HepG2 (cell line): Measurements from ENCODE around the gene ARHGDIA. TPM values are rescaled to one million over a fixed set of nuclear protein-coding genes. Genes with fewer than 3 reads are reported as not detected.
A peak's percentile ranks its signal among the peaks of the same experiment; 100 is the strongest.

ENCODE experiments used
- DR1 ChIP-seq: sonication (generic); formaldehyde crosslinking; IDR thresholded peaks from 2 replicates; pipeline ENCODE4 v1.8.0; 2021; ENCODE audit warnings: mild to moderate bottlenecking, missing genetic modification reagents, inconsistent platforms
- FOXK1 ChIP-seq: sonication (generic); formaldehyde crosslinking; IDR thresholded peaks from 2 replicates; pipeline ENCODE4 v1.4.0; 2020; ENCODE audit warnings: low read depth, missing genetic modification reagents, borderline replicate concordance
- GATAD2A ChIP-seq: IDR thresholded peaks from 2 replicates; pipeline ENCODE4 v1.6.1; 2016
- GPN1 ChIP-seq: sonication (generic); formaldehyde crosslinking; IDR thresholded peaks from 2 replicates; pipeline ENCODE4 v1.5.1; 2020; ENCODE audit warnings: missing genetic modification reagents, borderline replicate concordance
- GTF2F1 ChIP-seq: fragments of 150-350 bp; IDR thresholded peaks from 2 replicates; pipeline ENCODE4 v1.6.1; 2014; ENCODE audit warnings: low read length
- HNF4A ChIP-seq: sonication (generic); formaldehyde crosslinking; IDR thresholded peaks from 2 replicates; pipeline ENCODE4 v1.4.0; 2020; ENCODE audit warnings: missing genetic modification reagents
- IRF1 ChIP-seq: sonication (generic); formaldehyde crosslinking; IDR thresholded peaks from 2 replicates; pipeline ENCODE4 v1.4.0; 2020; ENCODE audit warnings: low read depth, mild to moderate bottlenecking, missing genetic modification reagents
- JUN ChIP-seq: sonication (generic); formaldehyde crosslinking; IDR thresholded peaks from 2 replicates; pipeline ENCODE4 v1.4.0; 2020; ENCODE audit warnings: mild to moderate bottlenecking, missing genetic modification reagents
- NCOA5 ChIP-seq: sonication (generic); formaldehyde crosslinking; IDR thresholded peaks from 2 replicates; pipeline ENCODE4 v1.4.0; 2020; ENCODE audit warnings: missing genetic modification reagents
- NFE2 ChIP-seq: sonication (generic); formaldehyde crosslinking; IDR thresholded peaks from 2 replicates; pipeline ENCODE4 v1.4.0; 2020; ENCODE audit warnings: missing genetic modification reagents
- PRDM10 ChIP-seq: sonication (generic); formaldehyde crosslinking; IDR thresholded peaks from 2 replicates; pipeline ENCODE4 v1.4.0; 2020; ENCODE audit warnings: low read depth, missing genetic modification reagents
- REPIN1 ChIP-seq: sonication (generic); formaldehyde crosslinking; IDR thresholded peaks from 2 replicates; pipeline ENCODE4 v1.8.0; 2022; ENCODE audit warnings: missing genetic modification reagents, low read depth, mild to moderate bottlenecking, borderline replicate concordance
- RORA ChIP-seq: sonication (generic); formaldehyde crosslinking; IDR thresholded peaks from 2 replicates; pipeline ENCODE4 v1.5.0; 2020; ENCODE audit warnings: mild to moderate bottlenecking, missing genetic modification reagents, moderate library complexity
- ZNF496 ChIP-seq: sonication (generic); formaldehyde crosslinking; IDR thresholded peaks from 2 replicates; pipeline ENCODE4 v1.8.1; 2023; ENCODE audit warnings: mild to moderate bottlenecking, moderate library complexity, missing genetic modification reagents; ENCODE audit not compliant: insufficient replicate concordance
- ZNF614 ChIP-seq: IDR thresholded peaks from 2 replicates; pipeline ENCODE4 v1.6.1; 2018; ENCODE audit warnings: missing biosample characterization, missing genetic modification reagents, inconsistent platforms, borderline replicate concordance
- polyA plus RNA-seq, 8 experiments: library from polyadenylated mRNA; depleted of rRNA in 3 of 8; stranded (reverse) in 7 of 8; unstranded in 1 of 8; fragments of >200 nt; fragmentation: Illumina TruSeq in 4 of 8; extraction: Trizol in 4 of 8; gene quantifications; 2 replicates each; pipeline versions ENCODE4 v1.2.1 to v1.2.3, GENCODE V29; 2011 to 2016; ENCODE audit warnings: low read depth in 4 of 8, missing spikeins in 1 of 8, mixed read lengths in 1 of 8; ENCODE audit not compliant: insufficient read depth in 1 of 8
- total RNA-seq, 5 experiments: library from RNA; depleted of rRNA; stranded (reverse); fragments of >200 nt; fragmentation: Illumina TruSeq; extraction: Trizol; gene quantifications; 2 replicates each; pipeline ENCODE4 v1.2.3, GENCODE V29; 2016; ENCODE audit warnings: low read depth in 1 of 5
- TF ChIP-seq, protein P1 (sequence below): sonication (generic); formaldehyde crosslinking; IDR thresholded peaks from 2 replicates; pipeline ENCODE4 v1.5.0; 2020; ENCODE audit warnings: mild to moderate bottlenecking, missing genetic modification reagents
- TF ChIP-seq, protein P2 (sequence below): sonication (generic); formaldehyde crosslinking; conservative IDR thresholded peaks from 2 replicates; pipeline ENCODE4 v1.8.1; 2023; ENCODE audit warnings: missing genetic modification reagents

The ARHGDIA gene
- total and polyA plus RNA-seq, 2 of the 13 experiments (the other 11 are each of a cell fraction or from before 2014, with no cell fraction given): 40.0 to 64.0 TPM

DNA sequence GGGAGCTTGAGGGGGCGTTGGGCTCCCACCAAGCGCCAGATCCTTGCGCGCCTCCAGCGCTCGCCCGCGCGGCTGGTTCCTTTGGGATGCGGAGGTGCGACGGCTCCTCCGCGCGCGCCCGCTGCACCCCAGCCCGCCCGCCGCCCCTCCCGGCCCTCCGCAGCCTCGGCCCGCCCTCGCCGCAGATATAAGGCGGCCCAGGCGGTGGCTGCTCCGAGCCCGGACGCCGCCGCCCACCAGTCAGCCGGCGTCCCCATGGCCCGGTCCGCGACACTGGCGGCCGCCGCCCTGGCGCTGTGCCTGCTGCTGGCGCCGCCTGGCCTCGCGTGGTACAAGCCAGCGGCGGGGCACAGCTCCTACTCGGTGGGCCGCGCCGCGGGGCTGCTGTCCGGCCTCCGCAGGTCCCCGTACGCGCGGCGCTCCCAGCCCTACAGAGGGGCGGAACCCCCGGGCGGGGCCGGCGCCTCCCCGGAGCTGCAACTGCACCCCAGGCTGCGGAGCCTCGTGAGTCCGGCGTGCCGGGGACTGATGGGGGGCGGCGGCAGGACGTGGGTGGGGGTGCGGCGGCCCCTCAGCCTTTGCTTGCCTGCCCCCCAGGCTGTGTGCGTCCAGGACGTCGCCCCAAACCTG lies 31.0 kb upstream of the ARHGDIA start, which contains the start of gene NPB (continued):
- TF ChIP-seq, protein P1, sequence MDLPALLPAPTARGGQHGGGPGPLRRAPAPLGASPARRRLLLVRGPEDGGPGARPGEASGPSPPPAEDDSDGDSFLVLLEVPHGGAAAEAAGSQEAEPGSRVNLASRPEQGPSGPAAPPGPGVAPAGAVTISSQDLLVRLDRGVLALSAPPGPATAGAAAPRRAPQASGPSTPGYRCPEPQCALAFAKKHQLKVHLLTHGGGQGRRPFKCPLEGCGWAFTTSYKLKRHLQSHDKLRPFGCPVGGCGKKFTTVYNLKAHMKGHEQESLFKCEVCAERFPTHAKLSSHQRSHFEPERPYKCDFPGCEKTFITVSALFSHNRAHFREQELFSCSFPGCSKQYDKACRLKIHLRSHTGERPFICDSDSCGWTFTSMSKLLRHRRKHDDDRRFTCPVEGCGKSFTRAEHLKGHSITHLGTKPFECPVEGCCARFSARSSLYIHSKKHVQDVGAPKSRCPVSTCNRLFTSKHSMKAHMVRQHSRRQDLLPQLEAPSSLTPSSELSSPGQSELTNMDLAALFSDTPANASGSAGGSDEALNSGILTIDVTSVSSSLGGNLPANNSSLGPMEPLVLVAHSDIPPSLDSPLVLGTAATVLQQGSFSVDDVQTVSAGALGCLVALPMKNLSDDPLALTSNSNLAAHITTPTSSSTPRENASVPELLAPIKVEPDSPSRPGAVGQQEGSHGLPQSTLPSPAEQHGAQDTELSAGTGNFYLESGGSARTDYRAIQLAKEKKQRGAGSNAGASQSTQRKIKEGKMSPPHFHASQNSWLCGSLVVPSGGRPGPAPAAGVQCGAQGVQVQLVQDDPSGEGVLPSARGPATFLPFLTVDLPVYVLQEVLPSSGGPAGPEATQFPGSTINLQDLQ: peak; percentile 36; the same call in 1 of the 2 replicates
- TF ChIP-seq, protein P2, sequence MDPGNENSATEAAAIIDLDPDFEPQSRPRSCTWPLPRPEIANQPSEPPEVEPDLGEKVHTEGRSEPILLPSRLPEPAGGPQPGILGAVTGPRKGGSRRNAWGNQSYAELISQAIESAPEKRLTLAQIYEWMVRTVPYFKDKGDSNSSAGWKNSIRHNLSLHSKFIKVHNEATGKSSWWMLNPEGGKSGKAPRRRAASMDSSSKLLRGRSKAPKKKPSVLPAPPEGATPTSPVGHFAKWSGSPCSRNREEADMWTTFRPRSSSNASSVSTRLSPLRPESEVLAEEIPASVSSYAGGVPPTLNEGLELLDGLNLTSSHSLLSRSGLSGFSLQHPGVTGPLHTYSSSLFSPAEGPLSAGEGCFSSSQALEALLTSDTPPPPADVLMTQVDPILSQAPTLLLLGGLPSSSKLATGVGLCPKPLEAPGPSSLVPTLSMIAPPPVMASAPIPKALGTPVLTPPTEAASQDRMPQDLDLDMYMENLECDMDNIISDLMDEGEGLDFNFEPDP (CRISPR knock-in tag): no peak
- TF ChIP-seq RORA (no peak), REPIN1 (CRISPR knock-in tag) (no peak), ZNF496 (CRISPR knock-in tag) (no peak), NFE2 (CRISPR knock-in tag) (no peak), ZNF614 (CRISPR knock-in tag) (no peak), PRDM10 (CRISPR knock-in tag) (no peak), IRF1 (peak; percentile 8; the same call in 1 of the 2 replicates), GPN1 (no peak), HNF4A (CRISPR knock-in tag) (0 out of 2 replicates have a peak, but pooled peaks have one; percentile 4), NCOA5 (CRISPR knock-in tag) (peak; percentile 97), GATAD2A (CRISPR knock-in tag) (no peak), GTF2F1 (no peak), DR1 (0 out of 2 replicates have a peak, but pooled peaks have one; percentile 6), JUN (CRISPR knock-in tag) (no peak), FOXK1 (CRISPR knock-in tag) (no peak)
